ENCODE results near the gene HIPK4. TPM values are rescaled to one million over a fixed set of nuclear protein-coding genes. Genes with fewer than 3 reads are reported as not detected.
A peak's percentile ranks its signal among the peaks of the same experiment; 100 is the strongest.

The HIPK4 gene
- total RNA-seq, 1 donor from 2014 or later = 0.64 TPM

DNA sequence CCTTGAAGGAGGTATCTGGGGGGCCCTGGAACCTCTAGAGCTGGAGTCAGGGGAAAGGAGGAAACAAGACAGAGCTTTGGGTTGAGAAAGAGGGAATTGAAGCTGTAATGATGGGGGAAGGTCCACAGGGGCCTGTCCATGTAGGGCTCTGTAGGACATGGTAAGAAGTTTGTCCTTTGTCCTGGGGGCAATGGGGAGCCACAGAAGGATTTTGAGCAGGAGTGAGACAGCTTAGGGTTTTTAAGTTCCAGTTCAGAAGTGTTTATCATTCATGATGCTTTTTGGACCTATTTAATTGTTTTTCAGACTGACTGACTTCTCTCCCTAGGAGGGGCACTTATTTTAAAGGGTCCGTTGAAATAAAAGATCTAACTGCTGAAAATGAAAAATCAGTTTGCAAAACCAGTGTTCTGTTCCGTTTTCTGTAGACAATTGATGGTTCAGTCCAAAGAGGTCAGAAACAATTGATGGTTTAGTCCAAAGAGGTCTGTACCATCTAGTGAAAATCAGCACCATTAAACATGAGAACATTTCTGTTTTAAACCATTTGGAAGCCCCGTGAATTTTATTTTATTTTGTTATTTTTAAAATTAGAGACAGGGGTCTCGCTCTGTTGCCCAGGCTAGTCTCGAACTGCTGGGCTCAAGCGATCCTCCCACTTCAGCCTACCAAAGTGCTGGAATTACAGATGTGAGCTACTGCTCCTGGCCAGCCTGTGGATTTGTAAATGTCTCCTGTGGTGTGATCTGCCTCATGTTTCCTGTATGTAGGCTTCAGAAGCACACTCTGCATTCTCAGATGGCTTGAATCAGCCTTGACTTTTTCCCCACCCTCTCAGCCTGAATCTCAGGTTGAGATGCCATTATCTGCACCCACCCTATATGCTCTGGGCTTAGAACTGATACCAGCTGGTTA lies 33.0 kb downstream of the HIPK4 start:
- no peak overlapping the region for H3K27ac ChIP-seq
- TF ChIP-seq, protein P1, sequence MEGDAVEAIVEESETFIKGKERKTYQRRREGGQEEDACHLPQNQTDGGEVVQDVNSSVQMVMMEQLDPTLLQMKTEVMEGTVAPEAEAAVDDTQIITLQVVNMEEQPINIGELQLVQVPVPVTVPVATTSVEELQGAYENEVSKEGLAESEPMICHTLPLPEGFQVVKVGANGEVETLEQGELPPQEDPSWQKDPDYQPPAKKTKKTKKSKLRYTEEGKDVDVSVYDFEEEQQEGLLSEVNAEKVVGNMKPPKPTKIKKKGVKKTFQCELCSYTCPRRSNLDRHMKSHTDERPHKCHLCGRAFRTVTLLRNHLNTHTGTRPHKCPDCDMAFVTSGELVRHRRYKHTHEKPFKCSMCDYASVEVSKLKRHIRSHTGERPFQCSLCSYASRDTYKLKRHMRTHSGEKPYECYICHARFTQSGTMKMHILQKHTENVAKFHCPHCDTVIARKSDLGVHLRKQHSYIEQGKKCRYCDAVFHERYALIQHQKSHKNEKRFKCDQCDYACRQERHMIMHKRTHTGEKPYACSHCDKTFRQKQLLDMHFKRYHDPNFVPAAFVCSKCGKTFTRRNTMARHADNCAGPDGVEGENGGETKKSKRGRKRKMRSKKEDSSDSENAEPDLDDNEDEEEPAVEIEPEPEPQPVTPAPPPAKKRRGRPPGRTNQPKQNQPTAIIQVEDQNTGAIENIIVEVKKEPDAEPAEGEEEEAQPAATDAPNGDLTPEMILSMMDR (IDR thresholded peaks at IDR 0.05) = no peak
- DNase-seq (no peak), ATAC-seq (no peak)
- H3K36me3 ChIP-seq = peaks cover 3% of the 10 kb centered on the region
- H3K4me3 ChIP-seq = no peak overlapping the region
- intact Hi-C loops (cut with DNase I) = no loop called here
- H3K4me1 ChIP-seq = peaks cover 2% of the 10 kb centered on the region
- no peaks in the 10 kb centered on the region for H3K27me3 ChIP-seq
- no peaks in the 10 kb centered on the region for H3K9me3 ChIP-seq

DNA sequence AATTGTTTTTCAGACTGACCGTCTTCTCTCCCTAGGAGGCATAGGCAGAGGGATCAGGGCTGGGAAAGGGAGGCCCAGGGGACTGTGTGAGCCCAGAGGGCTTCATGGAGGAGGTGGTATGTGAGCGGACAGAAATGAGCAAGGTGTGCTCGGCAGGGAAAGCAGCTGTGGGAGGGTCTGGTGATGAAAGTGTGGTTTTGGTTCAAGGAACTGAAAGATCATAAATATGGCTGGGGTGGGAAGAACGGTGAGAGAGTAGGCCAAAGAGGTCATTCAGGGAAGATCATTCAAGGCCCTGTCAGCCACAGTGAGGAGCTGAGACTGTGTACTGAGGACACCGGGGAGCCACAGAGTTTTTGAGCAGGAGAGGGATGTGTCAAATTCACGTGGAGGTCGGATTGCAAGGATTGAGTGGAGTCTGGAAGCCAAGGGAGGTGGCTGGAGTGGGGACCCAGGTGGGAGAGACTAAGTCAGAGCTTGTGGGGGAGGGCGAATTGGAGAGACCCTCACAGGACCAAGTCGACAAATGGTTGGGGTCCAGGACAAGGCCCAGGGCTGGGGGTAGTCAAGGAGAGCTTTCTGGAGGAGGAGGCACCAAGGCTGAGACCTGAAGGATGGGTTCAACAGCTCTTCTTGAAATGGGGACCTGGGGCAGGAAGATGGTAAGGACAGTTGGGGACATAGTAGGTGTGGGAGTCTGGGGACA lies 33.9 kb downstream of the HIPK4 start:
- no peak overlapping the region for H3K27ac ChIP-seq
- TF ChIP-seq, protein P1 (IDR thresholded peaks at IDR 0.05) = no peak
- H3K9me3 ChIP-seq = no peaks in the 10 kb centered on the region
- intact Hi-C loops (cut with DNase I) = no loop called here
- peaks cover 3% of the 10 kb centered on the region for H3K36me3 ChIP-seq
- ATAC-seq = no peak
- no peak for DNase-seq
- peaks cover 2% of the 10 kb centered on the region for H3K4me1 ChIP-seq
- H3K27me3 ChIP-seq = no peaks in the 10 kb centered on the region
- H3K4me3 ChIP-seq = no peak overlapping the region

GRCh38 chr19:40348961-40349507 lies 40.9 kb downstream of the HIPK4 start:
- Histone ChIP-seq H3K27ac (peak overlapping the region; percentile 82), H3K36me3 (no peaks in the 10 kb centered on the region), H3K27me3 (no peaks in the 10 kb centered on the region), H3K9me3 (no peaks in the 10 kb centered on the region), H3K4me1 (peaks cover 12% of the 10 kb centered on the region), H3K4me3 (peak overlapping the region; percentile 89)
- TF ChIP-seq, protein P1 (IDR thresholded peaks at IDR 0.05) = no peak
- ATAC-seq = no peak
- DNase-seq = no peak
- intact Hi-C loops (cut with DNase I) = no loop called here

GRCh38 chr19:40348125-40348913 lies 41.7 kb downstream of the HIPK4 start, which contains the start of the genes C19orf47 and PLD3:
TSS of gene C19orf47 (minus strand) at chr19:40348397. CDS start at chr19:40341857, 6,540 bp downstream.
TSS of gene PLD3 (plus strand) at chr19:40348695. CDS start at chr19:40366484, 17,789 bp downstream.
- DNase-seq (peak; percentile 100), ATAC-seq (peak; percentile 98)
- Histone ChIP-seq H3K9me3 (no peaks in the 10 kb centered on the region), H3K27ac (peak within 1 kb of the TSS; percentile 82), H3K27me3 (no peaks in the 10 kb centered on the region), H3K4me1 (peaks cover 12% of the 10 kb centered on the region), H3K4me3 (peak within 1 kb of the TSS; percentile 89), H3K36me3 (no peaks in the 10 kb centered on the region)
- intact Hi-C loops (cut with DNase I) = no loop called here
- TF ChIP-seq, protein P1 (IDR thresholded peaks at IDR 0.05) = no peak

GRCh38 chr19:40344422-40344821 lies 45.6 kb downstream of the HIPK4 start:
- Histone ChIP-seq H3K4me1 (peaks cover 11% of the 10 kb centered on the region), H3K9me3 (no peaks in the 10 kb centered on the region), H3K27ac (no peak overlapping the region), H3K27me3 (no peaks in the 10 kb centered on the region), H3K4me3 (no peak overlapping the region), H3K36me3 (peaks cover under 1% of the 10 kb centered on the region)
- TF ChIP-seq, protein P1 (IDR thresholded peaks at IDR 0.05) = no peak
- ATAC-seq = no peak
- intact Hi-C loops (cut with DNase I) = no loop called here
- no peak for DNase-seq
